Activated CD4-positive, alpha-beta T cell treated with anti-CD3 and anti-CD28 coated beads for 36 hours (primary cell): ENCODE measurements around the gene SLC25A29. TPM values are rescaled to one million over a fixed set of nuclear protein-coding genes. Genes with fewer than 3 reads are reported as not detected.
"Not testable (repeated sequence)": the region's sequence is repeated elsewhere in the genome, so short reads cannot be mapped to it uniquely, and the experiment has no call there.

Source experiments
- ATAC-seq: fragments of 200-7000 bp; cut with Tn5 transposase; one replicate; pipeline ENCODE4 v1.10.0; 2021; ENCODE audit warnings: mild to moderate bottlenecking, moderate library complexity
- CTCF ChIA-PET: fragments of 350-600 bp; sonication (Branson Sonifier 250); formaldehyde crosslinking; loops from one replicate; lab custom pipeline; 2021; ENCODE audit warnings: antibody characterized with exemption; lab: Charles Lee
- POLR2A ChIA-PET: fragments of 350-600 bp; sonication (Branson Sonifier 250); formaldehyde crosslinking; loops from one replicate; lab custom pipeline; 2021; ENCODE audit warnings: antibody characterized with exemption, inconsistent platforms; lab: Charles Lee
- DNase-seq: peaks from one replicate; pipeline ENCODE4 v3.0.0-alpha.2; 2020
- H3K27ac Mint-ChIP-seq: one replicate; pipeline ENCODE4 v1.8.0; 2021; ENCODE audit warnings: mixed read lengths
- H3K27me3 Mint-ChIP-seq: one replicate; pipeline ENCODE4 v1.8.0; 2021; ENCODE audit warnings: mixed read lengths
- H3K36me3 Mint-ChIP-seq: one replicate; pipeline ENCODE4 v1.8.0; 2021; ENCODE audit warnings: low read depth, mixed read lengths
- H3K4me1 Mint-ChIP-seq: one replicate; pipeline ENCODE4 v1.8.0; 2021; ENCODE audit warnings: mixed read lengths
- H3K4me3 Mint-ChIP-seq: one replicate; pipeline ENCODE4 v1.8.0; 2021; ENCODE audit warnings: mild to moderate bottlenecking, moderate library complexity, mixed read lengths
- H3K9me3 Mint-ChIP-seq: one replicate; pipeline ENCODE4 v1.8.0; 2021; ENCODE audit warnings: low read depth, mixed read lengths
- intact Hi-C, 2 experiments: fragments of 100-400 bp; cut with DNase I in 1 of 2; cut with micrococcal nuclease in 1 of 2; formaldehyde crosslinking; loops; one replicate each; pipeline versions ENCODE4 v1.14.2 to v1.15.1; 2022 to 2024; cut with DNase I, micrococcal nuclease
- total RNA-seq, 2 experiments: library from RNA; stranded (reverse); gene quantifications; one replicate each; pipeline ENCODE4 v1.2.3, GENCODE V29; 2021

SLC25A29 gene
- total RNA-seq, 2 experiments from 2014 or later: 5.4 to 5.8 TPM

DNA sequence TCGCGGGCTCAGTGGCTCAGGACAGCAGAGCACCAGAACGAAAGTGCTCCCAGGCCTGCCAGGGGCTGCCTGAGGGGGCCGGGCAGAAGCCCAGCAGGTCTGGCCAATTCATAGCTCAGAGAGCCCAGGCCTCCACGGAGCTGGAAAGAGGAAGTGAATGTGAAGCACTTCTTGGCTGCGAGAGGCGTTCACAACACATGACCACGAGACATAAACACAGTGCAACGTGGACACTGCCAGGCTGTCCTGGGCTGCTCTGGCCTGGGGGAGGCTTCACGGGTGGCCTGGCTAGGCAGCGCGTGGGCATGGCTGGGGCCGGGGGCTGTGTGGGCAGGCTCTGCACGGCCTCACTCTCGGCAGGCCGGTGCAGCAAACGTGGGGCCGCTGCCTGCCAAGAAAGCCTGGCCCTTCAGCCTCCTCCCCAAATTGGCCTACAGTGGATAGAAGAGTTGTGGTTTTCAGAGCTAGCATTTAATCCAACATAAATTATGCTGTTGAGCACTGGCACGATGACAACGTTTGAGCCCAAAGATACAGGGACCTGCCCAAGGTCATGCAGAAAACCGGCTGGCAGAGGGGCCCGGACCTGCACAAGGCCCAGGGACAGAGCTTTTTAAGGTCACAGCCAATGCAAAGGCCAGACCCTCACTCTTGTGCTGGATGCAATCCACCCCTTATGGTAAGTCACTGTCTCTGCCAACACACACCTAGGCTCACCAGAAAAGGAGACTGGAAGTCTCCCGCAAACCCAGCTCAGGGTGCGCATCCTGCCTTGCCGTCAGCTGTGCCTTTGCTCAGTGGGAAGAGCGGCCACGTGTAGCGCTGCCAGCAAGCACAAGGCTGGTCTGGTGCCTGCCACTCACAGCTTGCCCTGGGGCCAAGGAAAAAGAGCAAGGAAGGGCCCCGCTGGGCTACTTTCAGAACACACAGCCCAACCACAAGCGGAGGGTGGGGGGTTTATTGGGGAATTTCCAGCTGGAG is 8.6 kb downstream of the SLC25A29 start:
- Mint-ChIP-seq H3K4me3 (no peak overlapping the region), H3K9me3 (no peaks in the 10 kb centered on the region), H3K36me3 (no peaks in the 10 kb centered on the region), H3K27ac (no peak overlapping the region), H3K4me1 (peaks cover 3% of the 10 kb centered on the region), H3K27me3 (no peaks in the 10 kb centered on the region)
- ATAC-seq (no peak), DNase-seq (no peak)
- CTCF ChIA-PET: interaction anchor here (0.6 to 1.7 kb wide), 2 partner anchors 8 to 16 kb away, joined by 4 to 5 read pairs; no protein-coding TSS in a partner anchor
- POLR2A ChIA-PET: no interaction called here
- intact Hi-C loops: no loop called here

DNA sequence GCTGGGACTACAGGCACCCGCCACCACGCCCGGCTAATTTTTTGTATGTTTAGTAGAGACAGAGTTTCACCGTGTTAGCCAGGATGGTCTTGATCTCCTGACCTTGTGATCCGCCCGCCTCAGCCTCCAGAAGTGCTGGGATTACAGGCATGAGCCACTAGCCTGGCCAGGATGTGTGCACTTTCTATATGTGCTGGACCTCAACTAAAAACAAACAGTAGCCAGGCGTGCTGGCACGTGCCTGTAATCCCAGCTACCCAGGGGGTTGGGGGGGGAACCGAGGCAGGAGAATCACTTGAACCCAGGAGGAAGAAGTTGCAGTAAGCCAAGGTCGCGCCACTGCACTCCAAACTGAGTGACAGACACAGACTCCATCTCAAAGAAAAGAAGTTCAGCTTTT is 9.5 kb downstream of the SLC25A29 start:
- POLR2A ChIA-PET, ATAC-seq, H3K27me3 Mint-ChIP-seq: not testable (repeated sequence)

DNA sequence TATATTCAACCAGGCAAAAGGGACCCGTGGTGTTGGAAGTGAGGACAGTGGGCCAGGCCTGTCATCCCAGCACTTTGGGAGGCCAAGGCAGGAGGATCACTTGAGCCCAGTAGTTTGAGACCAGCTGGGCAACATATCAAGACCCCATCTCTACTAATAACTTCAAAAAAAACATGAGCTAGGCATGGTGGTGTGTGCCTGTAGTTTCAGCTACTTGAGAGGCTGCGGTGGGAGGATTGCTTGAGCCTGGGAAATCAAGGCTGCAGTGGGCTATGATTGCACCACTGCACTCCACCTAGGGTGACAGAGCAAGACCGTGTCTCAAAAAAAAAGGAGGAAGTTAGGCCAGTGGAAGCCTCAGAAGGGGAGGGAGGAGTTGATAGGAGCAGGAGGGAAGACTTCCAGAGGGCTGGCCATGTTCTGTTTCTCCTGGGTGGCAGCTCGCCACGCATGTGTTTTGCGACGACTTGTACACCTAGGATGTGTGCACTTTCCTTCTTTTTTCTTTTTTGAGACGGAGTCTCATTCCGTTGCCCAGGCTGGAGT is 10.1 kb downstream of the SLC25A29 start:
- ATAC-seq: no peak
- H3K27ac Mint-ChIP-seq: no peak overlapping the region
- H3K9me3 Mint-ChIP-seq: no peaks in the 10 kb centered on the region
- H3K27me3 Mint-ChIP-seq: no peaks in the 10 kb centered on the region
- CTCF ChIA-PET: interaction anchor here (0.6 to 1.2 kb wide), 4 partner anchors 10 to 79 kb away, joined by 3 to 6 read pairs (median 4); a partner anchor contains a TSS
- no peaks in the 10 kb centered on the region for H3K36me3 Mint-ChIP-seq
- POLR2A ChIA-PET: no interaction called here
- H3K4me1 Mint-ChIP-seq: peaks cover 3% of the 10 kb centered on the region
- intact Hi-C loops: no loop called here
- no peak for DNase-seq
- no peak overlapping the region for H3K4me3 Mint-ChIP-seq

More for the DNA sequence above, 9.5 kb downstream of the SLC25A29 start:
- H3K36me3 Mint-ChIP-seq, H3K9me3 Mint-ChIP-seq, H3K4me1 Mint-ChIP-seq, DNase-seq, H3K27ac Mint-ChIP-seq, intact Hi-C loops, H3K4me3 Mint-ChIP-seq: not testable (repeated sequence)
- CTCF ChIA-PET: interaction anchor here (0.6 to 1.7 kb wide), 4 partner anchors 15 to 79 kb away, joined by 3 to 6 read pairs (median 4); a partner anchor contains a TSS

DNA sequence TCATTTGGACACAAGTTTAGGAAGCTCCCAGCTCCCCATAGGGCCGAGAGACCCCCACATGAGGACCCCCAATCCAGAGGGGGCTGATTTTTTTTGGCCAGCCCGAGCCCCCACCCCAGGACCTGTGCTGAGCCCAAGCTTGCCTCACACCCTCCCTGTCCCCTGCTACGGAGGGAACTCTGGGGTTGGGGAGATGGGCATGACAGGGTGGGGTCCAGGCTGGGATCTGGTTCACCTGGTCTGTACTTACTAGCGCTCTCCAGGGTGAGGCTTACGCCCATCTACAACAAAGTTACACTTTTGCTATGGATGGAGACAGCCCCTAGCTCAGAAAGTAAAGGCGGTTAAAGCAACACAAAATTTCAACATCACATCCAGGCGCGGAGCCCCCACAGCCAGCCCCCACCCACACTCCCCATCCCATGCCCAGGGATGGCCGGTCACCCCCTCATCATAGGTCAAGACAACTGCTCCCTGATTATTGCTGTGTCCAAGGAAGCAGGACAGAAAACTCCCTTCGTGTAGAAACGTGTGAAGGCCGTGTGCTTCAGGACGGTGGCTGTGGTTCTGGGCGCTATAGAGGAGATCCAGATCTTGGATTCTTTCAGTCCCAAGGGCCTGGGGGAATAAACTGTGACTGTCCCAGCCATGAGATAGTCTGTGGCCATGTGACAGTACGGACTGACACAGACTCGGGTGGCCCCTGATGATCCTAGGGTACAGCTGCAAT is 10.7 kb downstream of the SLC25A29 start:
- Mint-ChIP-seq H3K4me3 (no peak overlapping the region), H3K27me3 (no peaks in the 10 kb centered on the region), H3K36me3 (no peaks in the 10 kb centered on the region), H3K27ac (no peak overlapping the region), H3K4me1 (peaks cover 3% of the 10 kb centered on the region), H3K9me3 (no peaks in the 10 kb centered on the region)
- ATAC-seq (no peak), DNase-seq (no peak)
- ChIA-PET CTCF (interaction anchor here (1.1 to 1.3 kb wide), 2 partner anchors 9 to 11 kb away, joined by 4 to 8 read pairs; no protein-coding TSS in a partner anchor), POLR2A (no interaction called here)
- intact Hi-C loops: no loop called here

DNA sequence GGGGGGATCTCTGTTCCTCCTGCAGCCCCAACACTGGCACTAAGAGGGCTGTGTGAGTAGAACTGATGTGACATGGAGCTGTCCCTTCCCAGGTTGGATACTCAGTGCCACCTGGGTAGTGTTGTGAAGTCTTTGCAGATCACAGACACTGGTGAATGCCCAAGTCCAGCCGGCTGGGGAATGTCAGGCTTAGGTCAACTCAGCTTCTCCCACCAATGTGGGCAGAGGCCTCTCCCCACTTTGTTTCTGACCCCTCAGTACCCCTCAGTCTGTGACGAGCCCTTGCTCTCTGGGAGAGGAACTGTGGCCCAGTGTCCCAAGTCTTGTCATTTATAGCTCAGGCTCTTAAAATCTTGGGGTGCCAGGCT is 11.3 kb downstream of the SLC25A29 start:
- intact Hi-C loops: no loop called here
- H3K27ac Mint-ChIP-seq: no peak overlapping the region
- no peak for ATAC-seq
- ChIA-PET POLR2A (no interaction called here), CTCF (interaction anchor here (1.1 to 1.3 kb wide), 3 partner anchors 9 to 23 kb away, joined by 3 to 8 read pairs (median 4); no protein-coding TSS in a partner anchor)
- H3K9me3 Mint-ChIP-seq: no peaks in the 10 kb centered on the region
- H3K27me3 Mint-ChIP-seq: no peaks in the 10 kb centered on the region
- H3K4me3 Mint-ChIP-seq: no peak overlapping the region
- peaks cover 3% of the 10 kb centered on the region for H3K4me1 Mint-ChIP-seq
- DNase-seq: no peak
- H3K36me3 Mint-ChIP-seq: no peaks in the 10 kb centered on the region

DNA sequence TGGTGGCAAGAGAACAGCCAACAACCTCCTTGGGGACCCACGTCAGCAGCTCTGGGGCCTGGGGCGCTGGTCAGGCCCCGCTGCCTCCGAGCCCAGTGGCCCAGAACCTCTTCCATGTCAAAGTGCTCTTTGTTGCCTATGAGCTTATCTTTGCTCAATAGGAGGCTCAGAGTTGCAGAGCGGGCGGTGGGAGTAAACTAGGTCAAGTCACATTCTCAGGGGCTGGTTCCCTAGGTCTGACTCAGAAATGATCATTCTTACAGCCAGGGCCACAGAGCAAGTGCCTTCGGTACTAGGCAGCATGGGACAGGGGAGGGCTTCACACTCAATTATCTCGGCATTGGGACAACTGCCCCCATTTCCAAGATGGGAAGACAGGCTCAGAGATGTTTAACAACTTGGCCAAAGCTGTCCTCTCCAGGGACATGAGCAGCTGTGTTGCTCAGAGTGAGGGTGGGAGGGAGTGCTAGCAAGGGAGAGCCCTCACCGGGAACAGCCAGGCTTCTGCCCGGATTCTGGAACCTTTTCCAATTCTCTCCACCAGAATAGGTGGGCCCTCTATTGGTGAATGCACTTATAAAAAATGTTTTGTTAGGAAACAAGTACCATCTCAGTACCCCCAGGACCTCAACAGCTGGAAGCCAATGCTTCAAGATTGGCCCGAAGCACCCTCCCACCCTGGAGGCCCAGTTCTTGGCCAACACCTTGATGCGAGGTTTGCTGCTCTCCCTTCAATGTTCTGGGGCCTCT is 11.9 kb downstream of the SLC25A29 start:
- H3K9me3 Mint-ChIP-seq: no peaks in the 10 kb centered on the region
- intact Hi-C loops: no loop called here
- no peak overlapping the region for H3K27ac Mint-ChIP-seq
- no peak for DNase-seq
- peaks cover 3% of the 10 kb centered on the region for H3K4me1 Mint-ChIP-seq
- ATAC-seq: no peak
- POLR2A ChIA-PET: no interaction called here
- H3K4me3 Mint-ChIP-seq: no peak overlapping the region
- CTCF ChIA-PET: interaction anchor here (0.6 to 1.4 kb wide), 6 partner anchors 9 to 91 kb away, joined by 3 to 8 read pairs (median 3); no protein-coding TSS in a partner anchor
- H3K27me3 Mint-ChIP-seq: no peaks in the 10 kb centered on the region
- no peaks in the 10 kb centered on the region for H3K36me3 Mint-ChIP-seq

DNA sequence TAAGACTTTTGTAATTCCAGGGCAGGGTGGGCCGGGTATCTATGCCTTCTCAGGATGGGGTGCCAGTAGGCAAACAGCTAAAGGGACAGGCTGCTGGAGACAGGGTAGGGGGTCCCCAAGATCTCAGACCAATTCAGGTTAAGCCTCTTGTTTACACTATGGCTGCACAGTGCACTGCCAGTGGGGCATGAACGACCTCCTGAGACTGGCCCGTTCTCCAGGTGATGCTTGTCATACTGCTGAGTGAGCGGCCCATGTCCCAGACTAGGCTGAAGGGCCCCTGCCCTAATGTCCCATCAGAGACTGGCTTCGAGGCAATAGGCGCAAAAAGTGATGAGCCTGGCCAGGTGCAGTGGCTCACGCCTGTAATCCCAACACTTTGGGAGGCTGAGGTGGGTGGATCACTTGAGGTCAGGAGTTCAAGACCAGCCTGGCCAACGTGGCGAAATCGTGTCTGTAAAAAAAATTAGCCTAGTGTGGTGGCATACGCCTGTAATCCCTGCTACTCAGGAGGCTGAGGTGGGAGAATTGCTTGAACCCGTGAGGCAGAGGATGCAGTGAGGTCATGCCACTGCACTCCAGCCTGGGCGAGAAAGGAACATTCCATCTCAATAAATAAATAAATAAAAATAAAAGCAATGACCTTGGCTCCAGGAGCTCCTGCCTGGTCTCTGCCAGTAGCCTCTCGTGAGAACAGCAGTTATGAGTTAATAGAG is 12.6 kb downstream of the SLC25A29 start:
- ATAC-seq (no peak), DNase-seq (no peak)
- no peak overlapping the region for H3K4me3 Mint-ChIP-seq
- intact Hi-C loops: no loop called here
- no peak overlapping the region for H3K27ac Mint-ChIP-seq
- H3K27me3 Mint-ChIP-seq: no peaks in the 10 kb centered on the region
- H3K9me3 Mint-ChIP-seq: no peaks in the 10 kb centered on the region
- peaks cover 3% of the 10 kb centered on the region for H3K4me1 Mint-ChIP-seq
- H3K36me3 Mint-ChIP-seq: no peaks in the 10 kb centered on the region
- CTCF ChIA-PET: interaction anchor here (0.6 to 1.4 kb wide), 4 partner anchors 24 to 91 kb away, joined by 3 read pairs; no protein-coding TSS in a partner anchor
- POLR2A ChIA-PET: no interaction called here

DNA sequence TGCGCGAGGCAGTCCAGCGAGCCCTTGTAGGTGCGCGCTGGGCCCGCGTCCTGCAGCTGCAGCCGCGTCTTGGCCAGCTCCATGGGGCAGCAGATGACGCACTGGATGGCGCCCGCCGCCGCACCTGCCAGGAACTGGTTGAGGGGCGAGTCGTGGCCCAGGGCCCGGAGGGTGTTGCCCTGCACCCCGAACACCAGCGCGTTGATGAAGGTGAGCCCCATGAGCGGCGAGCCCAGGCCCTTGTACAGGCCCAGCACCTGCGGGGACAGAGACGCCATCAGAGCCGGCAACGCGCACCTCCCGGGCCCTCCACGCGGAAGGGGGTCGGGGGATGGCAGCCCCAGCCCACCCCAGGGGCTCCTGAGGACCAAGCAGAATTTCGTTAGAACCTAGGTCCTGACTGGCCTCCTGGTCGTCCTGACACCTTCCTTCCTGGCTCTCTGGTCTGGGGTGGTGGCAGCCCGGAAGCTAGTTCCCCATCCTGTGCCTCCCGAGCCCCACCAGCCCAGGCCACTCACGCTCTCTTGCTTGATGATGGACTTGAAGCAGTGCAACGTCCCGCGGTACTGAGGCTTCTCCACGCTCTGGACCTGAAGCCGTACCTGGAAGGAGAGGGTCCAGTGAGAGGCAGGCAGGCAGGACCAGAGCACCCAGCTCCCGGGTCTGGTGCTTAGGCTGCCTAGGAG is 13.3 kb downstream of the SLC25A29 start:
- POLR2A ChIA-PET: no interaction called here
- ATAC-seq: no peak

DNA sequence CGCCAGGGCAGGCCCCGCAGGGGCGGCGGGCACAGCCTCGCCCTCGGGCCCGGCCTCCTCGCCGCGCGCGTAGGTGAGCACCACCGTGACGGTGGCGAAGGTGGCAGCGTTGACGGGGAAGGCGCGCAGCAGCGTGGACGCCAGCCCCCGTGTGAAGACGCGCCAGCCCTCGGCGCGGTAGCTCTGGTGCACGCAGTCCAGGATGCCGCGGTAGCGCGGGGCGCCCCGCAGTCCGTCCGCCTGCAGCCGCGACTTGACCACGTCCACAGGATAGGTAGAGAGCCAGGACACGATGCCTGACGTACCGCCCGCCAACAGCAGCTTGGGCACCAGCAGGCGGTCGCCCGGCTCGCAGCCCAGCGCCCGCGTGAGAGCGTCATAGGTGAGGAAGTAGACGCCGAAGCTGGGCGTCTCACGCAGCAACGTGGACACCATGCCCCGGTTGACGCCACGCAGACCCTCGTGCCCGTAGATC is 13.9 kb downstream of the SLC25A29 start:
- CTCF ChIA-PET: no interaction called here
- Mint-ChIP-seq H3K9me3 (no peaks in the 10 kb centered on the region), H3K27me3 (no peaks in the 10 kb centered on the region), H3K4me3 (no peak overlapping the region), H3K4me1 (no peaks in the 10 kb centered on the region), H3K27ac (no peak overlapping the region), H3K36me3 (no peaks in the 10 kb centered on the region)
- POLR2A ChIA-PET: no interaction called here
- ATAC-seq (no peak), DNase-seq (no peak)
- intact Hi-C loops: no loop called here

More for the DNA sequence above, 13.3 kb downstream of the SLC25A29 start:
- Mint-ChIP-seq H3K27me3 (no peaks in the 10 kb centered on the region), H3K4me3 (no peak overlapping the region), H3K27ac (no peak overlapping the region), H3K36me3 (no peaks in the 10 kb centered on the region), H3K9me3 (no peaks in the 10 kb centered on the region), H3K4me1 (no peaks in the 10 kb centered on the region)
- CTCF ChIA-PET: no interaction called here
- DNase-seq: no peak
- intact Hi-C loops: no loop called here
